ENCODE data around the gene EPC1. TPM values are rescaled to one million over a fixed set of nuclear protein-coding genes. Genes with fewer than 3 reads are reported as not detected.

Gene EPC1
- total and polyA plus RNA-seq, 9 of the 15 experiments (the other 6 are each of a cell fraction or from before 2014, with no cell fraction given), result 7.0 to 43.6 (median 16.1) TPM

DNA sequence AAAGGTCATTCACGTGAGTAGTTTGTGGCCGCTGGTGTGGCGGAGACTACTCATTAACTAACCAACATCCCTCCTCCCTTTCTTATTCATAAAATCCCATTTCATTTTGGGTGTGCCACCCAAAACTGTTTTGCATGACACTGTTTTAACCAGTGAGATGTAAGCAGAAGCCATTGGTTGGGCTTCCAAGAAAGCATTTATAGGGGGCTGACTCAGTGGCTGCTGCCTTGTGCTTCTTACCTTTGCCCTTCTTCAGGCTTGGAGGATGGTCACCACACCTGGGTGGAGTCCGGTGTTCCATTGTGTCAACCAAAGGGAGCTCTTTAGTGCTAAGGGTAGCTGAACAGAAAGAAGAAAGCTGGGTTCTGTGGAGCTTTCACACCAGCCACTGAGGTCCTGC is 37.2 kb upstream of the EPC1 start:
- BruUV-seq (replicated peaks), result no TSS peak
- TF ChIP-seq, protein P1, sequence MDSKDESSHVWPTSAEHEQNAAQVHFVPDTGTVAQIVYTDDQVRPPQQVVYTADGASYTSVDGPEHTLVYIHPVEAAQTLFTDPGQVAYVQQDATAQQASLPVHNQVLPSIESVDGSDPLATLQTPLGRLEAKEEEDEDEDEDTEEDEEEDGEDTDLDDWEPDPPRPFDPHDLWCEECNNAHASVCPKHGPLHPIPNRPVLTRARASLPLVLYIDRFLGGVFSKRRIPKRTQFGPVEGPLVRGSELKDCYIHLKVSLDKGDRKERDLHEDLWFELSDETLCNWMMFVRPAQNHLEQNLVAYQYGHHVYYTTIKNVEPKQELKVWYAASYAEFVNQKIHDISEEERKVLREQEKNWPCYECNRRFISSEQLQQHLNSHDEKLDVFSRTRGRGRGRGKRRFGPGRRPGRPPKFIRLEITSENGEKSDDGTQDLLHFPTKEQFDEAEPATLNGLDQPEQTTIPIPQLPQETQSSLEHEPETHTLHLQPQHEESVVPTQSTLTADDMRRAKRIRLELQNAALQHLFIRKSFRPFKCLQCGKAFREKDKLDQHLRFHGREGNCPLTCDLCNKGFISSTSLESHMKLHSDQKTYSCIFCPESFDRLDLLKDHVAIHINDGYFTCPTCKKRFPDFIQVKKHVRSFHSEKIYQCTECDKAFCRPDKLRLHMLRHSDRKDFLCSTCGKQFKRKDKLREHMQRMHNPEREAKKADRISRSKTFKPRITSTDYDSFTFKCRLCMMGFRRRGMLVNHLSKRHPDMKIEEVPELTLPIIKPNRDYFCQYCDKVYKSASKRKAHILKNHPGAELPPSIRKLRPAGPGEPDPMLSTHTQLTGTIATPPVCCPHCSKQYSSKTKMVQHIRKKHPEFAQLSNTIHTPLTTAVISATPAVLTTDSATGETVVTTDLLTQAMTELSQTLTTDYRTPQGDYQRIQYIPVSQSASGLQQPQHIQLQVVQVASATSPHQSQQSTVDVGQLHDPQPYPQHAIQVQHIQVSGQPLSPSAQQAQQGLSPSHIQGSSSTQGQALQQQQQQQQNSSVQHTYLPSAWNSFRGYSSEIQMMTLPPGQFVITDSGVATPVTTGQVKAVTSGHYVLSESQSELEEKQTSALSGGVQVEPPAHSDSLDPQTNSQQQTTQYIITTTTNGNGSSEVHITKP (IDR thresholded peaks at IDR 0.05; ENCODE audit: partially characterized antibody), result no peak
- TF ChIP-seq SIX5 (IDR thresholded peaks at IDR 0.05; ENCODE audit: borderline replicate concordance in 1 of 2, insufficient read depth in 1 of 2, low read depth in 1 of 2, low read length in 2 of 2) (no peak), NRF1 (conservative IDR thresholded peaks at IDR 0.05 in 1 of 2, IDR thresholded peaks at IDR 0.05 in 1 of 2) (no peak), HEY1 (CRISPR knock-in tag; IDR thresholded peaks at IDR 0.05; ENCODE audit: borderline replicate concordance) (no peak), HIVEP1 (CRISPR knock-in tag; IDR thresholded peaks at IDR 0.05) (no peak), ARID1B (IDR thresholded peaks at IDR 0.05) (no peak), NR2F6 (CRISPR knock-in tag; IDR thresholded peaks at IDR 0.05) (no peak), ILF3 (IDR thresholded peaks at IDR 0.05; ENCODE audit: borderline replicate concordance) (no peak), POLR2H (tag; IDR thresholded peaks at IDR 0.05; ENCODE audit: low read depth) (no peak), ZNF830 (CRISPR knock-in tag; IDR thresholded peaks at IDR 0.05) (no peak), TFAM (CRISPR knock-in tag; conservative IDR thresholded peaks at IDR 0.05) (no peak), NBN (IDR thresholded peaks at IDR 0.05; ENCODE audit: low read depth) (no peak), SETDB1 (IDR thresholded peaks at IDR 0.05; ENCODE audit: low read length) (no peak), TCF7L2 (IDR thresholded peaks at IDR 0.05; ENCODE audit: low read depth, low read length) (no peak), NFRKB (IDR thresholded peaks at IDR 0.05; ENCODE audit: low read depth) (no peak), ZNF143 (CRISPR knock-in tag; IDR thresholded peaks at IDR 0.05) (no peak)
- TF ChIP-seq, protein P2, sequence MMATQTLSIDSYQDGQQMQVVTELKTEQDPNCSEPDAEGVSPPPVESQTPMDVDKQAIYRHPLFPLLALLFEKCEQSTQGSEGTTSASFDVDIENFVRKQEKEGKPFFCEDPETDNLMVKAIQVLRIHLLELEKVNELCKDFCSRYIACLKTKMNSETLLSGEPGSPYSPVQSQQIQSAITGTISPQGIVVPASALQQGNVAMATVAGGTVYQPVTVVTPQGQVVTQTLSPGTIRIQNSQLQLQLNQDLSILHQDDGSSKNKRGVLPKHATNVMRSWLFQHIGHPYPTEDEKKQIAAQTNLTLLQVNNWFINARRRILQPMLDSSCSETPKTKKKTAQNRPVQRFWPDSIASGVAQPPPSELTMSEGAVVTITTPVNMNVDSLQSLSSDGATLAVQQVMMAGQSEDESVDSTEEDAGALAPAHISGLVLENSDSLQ (IDR thresholded peaks at IDR 0.05), result no peak
- TF ChIP-seq, protein P3, sequence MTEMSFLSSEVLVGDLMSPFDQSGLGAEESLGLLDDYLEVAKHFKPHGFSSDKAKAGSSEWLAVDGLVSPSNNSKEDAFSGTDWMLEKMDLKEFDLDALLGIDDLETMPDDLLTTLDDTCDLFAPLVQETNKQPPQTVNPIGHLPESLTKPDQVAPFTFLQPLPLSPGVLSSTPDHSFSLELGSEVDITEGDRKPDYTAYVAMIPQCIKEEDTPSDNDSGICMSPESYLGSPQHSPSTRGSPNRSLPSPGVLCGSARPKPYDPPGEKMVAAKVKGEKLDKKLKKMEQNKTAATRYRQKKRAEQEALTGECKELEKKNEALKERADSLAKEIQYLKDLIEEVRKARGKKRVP (CRISPR knock-in tag; IDR thresholded peaks at IDR 0.05), result no peak

More for the DNA sequence above, 37.2 kb upstream of the EPC1 start:
- WGBS (ENCODE audit: insufficient coverage, low coverage, missing lambda C conversion rate), result 74% methylated on average over 4 of the region's 4 CpGs
- Histone ChIP-seq H3K9me3 (replicated peaks; ENCODE audit: control insufficient read depth, insufficient read depth, low read depth, low read length) (no peaks in the 10 kb centered on the region; the same call in 1 of the 2 replicates), H3K4me2 (ENCODE audit: insufficient read depth, low read length) (no peak overlapping the region), H3K79me2 (ENCODE audit: control insufficient read depth, insufficient read depth, low read length) (no peaks in the 10 kb centered on the region), H3K4me1 (replicated peaks in 1 of 2; ENCODE audit: control insufficient read depth in 2 of 2, insufficient read depth in 2 of 2, low read length in 2 of 2) (peaks cover 4 to 9% of the 10 kb centered on the region in 2 experiments; a peak in 3 of 5 replicates), H3K27ac (ENCODE audit: extremely low read depth, low read depth, low read length) (no peak overlapping the region), H3K36me3 (ENCODE audit: control insufficient read depth, insufficient read depth, low read length) (no peaks in the 10 kb centered on the region), H3K27me3 (ENCODE audit: control insufficient read depth in 2 of 2, insufficient read depth in 2 of 2, low read length in 2 of 2) (no peaks in the 10 kb centered on the region), H3K9me1 (ENCODE audit: control insufficient read depth, insufficient read depth, low read length) (no peaks in the 10 kb centered on the region), H3K4me3 (no peak overlapping the region), H4K20me1 (replicated peaks; ENCODE audit: control insufficient read depth, insufficient read depth, low read length) (no peaks in the 10 kb centered on the region), H3K9ac (ENCODE audit: insufficient read depth in 1 of 2, low read depth in 2 of 2, low read length in 2 of 2) (no peak overlapping the region), H2AFZ (ENCODE audit: low read depth, low read length) (peak overlapping the region; percentile 32; the same call in 1 of the 2 replicates)
- in situ Hi-C loops (cut with MboI), result no loop called here
- no peak for ATAC-seq
- ChIA-PET CTCF (ENCODE audit: low intra/inter-chr PET ratio) (no interaction called here), POLR2A (interaction anchor here (0.6 kb wide), 1 partner anchor 27 kb away, joined by 3 read pairs; no protein-coding TSS in a partner anchor)
- intact Hi-C loops (cut with micrococcal nuclease), result no loop called here
- no peak for DNase-seq (ENCODE audit: extremely low read depth in 1 of 4, low spot score in 3 of 4)
- FAIRE-seq, result no peak

Data from K562 (cell line).